Measurements from ENCODE around the gene SMARCA2.

The SMARCA2 gene

GRCh38 chr9:2012347-2012746 lies 2.8 kb upstream of the SMARCA2 start:
- peak; percentile 42 for DNase-seq (ENCODE audit: extremely low spot score)
- no peak for TF ChIP-seq CTCF (IDR thresholded peaks at IDR 0.05; ENCODE audit: control extremely low read depth, extremely low read depth, low read depth, missing control alignments)
- POLR2A ChIA-PET, result no interaction called here
- CTCF ChIA-PET, result interaction anchor here (1.3 kb wide), 2 partner anchors 21 to 73 kb away, joined by 4 read pairs; no protein-coding TSS in a partner anchor

GRCh38 chr9:2013743-2014475 lies 1.2 kb upstream of the SMARCA2 start:
- POLR2A ChIA-PET, result interaction anchor here (0.6 to 1.3 kb wide), 3 partner anchors 94 to 138 kb away, joined by 3 to 5 read pairs (median 3); no protein-coding TSS in a partner anchor
- no peak for TF ChIP-seq CTCF (IDR thresholded peaks at IDR 0.05; ENCODE audit: control extremely low read depth, extremely low read depth, low read depth, missing control alignments)
- CTCF ChIA-PET, result interaction anchor here (0.9 to 1.7 kb wide), 5 partner anchors 10 to 101 kb away, joined by 3 to 5 read pairs (median 3); no protein-coding TSS in a partner anchor
- DNase-seq (ENCODE audit: extremely low spot score), result no peak

- CTCF ChIA-PET, result interaction anchor here (1.2 to 1.7 kb wide), 4 partner anchors 9 to 103 kb away, joined by 3 to 5 read pairs (median 4); no protein-coding TSS in a partner anchor
- TF ChIP-seq CTCF (IDR thresholded peaks at IDR 0.05; ENCODE audit: control extremely low read depth, extremely low read depth, low read depth, missing control alignments), result no peak
- POLR2A ChIA-PET, result interaction anchor here (0.6 to 1.2 kb wide), 5 partner anchors 73 to 306 kb away, joined by 3 to 5 read pairs (median 3); no protein-coding TSS in a partner anchor
- DNase-seq (ENCODE audit: extremely low spot score), result peak; percentile 38
Observed at GRCh38 chr9:2015581-2016407, 647 bp downstream of the SMARCA2 start.

GRCh38 chr9:2016408-2017330 lies 1.5 kb downstream of the SMARCA2 start:
- TF ChIP-seq CTCF (IDR thresholded peaks at IDR 0.05; ENCODE audit: control extremely low read depth, extremely low read depth, low read depth, missing control alignments), result no peak
- ChIA-PET CTCF (interaction anchor here (1.3 to 1.7 kb wide), 2 partner anchors 9 to 10 kb away, joined by 3 to 5 read pairs; no protein-coding TSS in a partner anchor), POLR2A (interaction anchor here (0.6 kb wide), 1 partner anchor 125 kb away, joined by 3 read pairs; no protein-coding TSS in a partner anchor)
- peak; percentile 70 for DNase-seq (ENCODE audit: extremely low spot score)

GRCh38 chr9:2017331-2018161 lies 2.4 kb downstream of the SMARCA2 start:
- POLR2A ChIA-PET, result interaction anchor here (0.6 kb wide), 1 partner anchor 126 kb away, joined by 3 read pairs; no protein-coding TSS in a partner anchor
- TF ChIP-seq CTCF (IDR thresholded peaks at IDR 0.05; ENCODE audit: control extremely low read depth, extremely low read depth, low read depth, missing control alignments), result no peak
- peak; percentile 79 for DNase-seq (ENCODE audit: extremely low spot score)
- CTCF ChIA-PET, result interaction anchor here (1.0 to 1.7 kb wide), 3 partner anchors 8 to 78 kb away, joined by 3 to 5 read pairs (median 4); no protein-coding TSS in a partner anchor
